Fibroblast of upper back skin (primary cell): ENCODE measurements around the gene ABCC6.
A peak's percentile ranks its signal among the peaks of the same experiment; 100 is the strongest.
"Not testable (repeated sequence)": the region's sequence is repeated elsewhere in the genome, so short reads cannot be mapped to it uniquely, and the experiment has no call there.

Experiments
- DNase-seq: peaks from one replicate; pipeline ENCODE4 v3.0.0-alpha.2; 2013

Gene ABCC6

DNA sequence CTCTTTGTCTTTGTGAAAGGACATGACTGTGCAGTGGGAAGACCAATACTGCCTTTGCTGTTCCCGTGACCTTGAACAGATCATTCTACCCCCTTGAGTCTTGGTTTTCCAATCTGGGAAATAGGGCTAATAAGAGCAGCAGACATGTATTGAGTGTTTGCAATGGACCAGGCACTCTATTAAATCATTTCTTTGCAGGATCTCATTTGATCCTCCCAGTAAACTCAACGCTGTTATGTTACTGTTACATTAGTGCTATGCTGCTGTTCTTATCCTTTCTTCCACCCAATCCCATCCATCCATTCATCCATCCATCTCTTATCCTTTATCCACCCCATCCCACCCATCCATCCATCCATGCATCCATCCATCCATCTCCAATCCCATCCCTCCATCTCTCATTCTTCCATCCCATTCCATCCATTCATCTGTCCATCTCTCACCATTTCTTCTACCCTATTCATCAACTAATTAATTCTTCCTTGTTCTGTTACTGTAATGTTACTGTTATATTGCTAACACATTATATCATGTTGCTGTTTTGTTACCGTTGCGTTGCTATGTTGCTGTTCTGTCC, 65.1 kb downstream of the ABCC6 start:
- no peak for DNase-seq

DNA sequence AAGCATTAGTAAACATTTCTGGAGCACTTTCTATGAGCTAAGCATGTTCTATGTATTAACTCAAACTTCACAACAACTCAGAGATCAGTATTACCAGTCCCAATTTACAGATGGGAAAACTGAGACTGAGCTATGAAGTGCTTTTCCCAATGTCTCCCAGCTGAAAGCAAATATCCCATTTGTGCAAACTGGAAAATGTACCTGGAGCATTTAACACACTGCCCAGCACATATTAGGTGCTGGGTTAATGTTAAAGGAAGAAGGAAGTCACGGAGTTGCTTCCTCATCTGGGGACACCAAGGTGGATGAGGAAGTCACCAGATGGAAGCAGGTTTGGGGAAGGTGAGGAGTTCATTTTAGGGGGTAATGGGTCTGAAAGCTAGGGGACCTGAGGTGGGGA, 66.1 kb downstream of the ABCC6 start:
- DNase-seq: no peak

DNA sequence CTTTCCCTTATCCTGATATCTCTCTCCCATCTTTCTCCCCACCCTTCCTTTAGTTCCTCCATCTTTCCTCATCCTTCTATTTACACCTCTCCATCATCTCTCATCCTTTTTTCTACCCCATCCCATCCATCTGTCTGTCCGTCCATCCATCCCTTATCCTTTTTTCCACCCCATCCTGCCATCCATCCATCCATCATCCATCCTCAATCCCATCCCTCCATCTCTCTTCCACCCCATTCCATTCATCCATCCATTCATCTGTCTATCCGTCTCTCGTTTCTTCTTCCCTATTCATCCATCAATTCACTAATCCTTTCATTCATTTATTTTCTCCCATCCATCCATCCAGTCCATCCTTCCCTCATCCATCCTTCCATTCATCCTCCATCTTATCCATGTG, 68.1 kb downstream of the ABCC6 start:
- DNase-seq: no peak

DNA sequence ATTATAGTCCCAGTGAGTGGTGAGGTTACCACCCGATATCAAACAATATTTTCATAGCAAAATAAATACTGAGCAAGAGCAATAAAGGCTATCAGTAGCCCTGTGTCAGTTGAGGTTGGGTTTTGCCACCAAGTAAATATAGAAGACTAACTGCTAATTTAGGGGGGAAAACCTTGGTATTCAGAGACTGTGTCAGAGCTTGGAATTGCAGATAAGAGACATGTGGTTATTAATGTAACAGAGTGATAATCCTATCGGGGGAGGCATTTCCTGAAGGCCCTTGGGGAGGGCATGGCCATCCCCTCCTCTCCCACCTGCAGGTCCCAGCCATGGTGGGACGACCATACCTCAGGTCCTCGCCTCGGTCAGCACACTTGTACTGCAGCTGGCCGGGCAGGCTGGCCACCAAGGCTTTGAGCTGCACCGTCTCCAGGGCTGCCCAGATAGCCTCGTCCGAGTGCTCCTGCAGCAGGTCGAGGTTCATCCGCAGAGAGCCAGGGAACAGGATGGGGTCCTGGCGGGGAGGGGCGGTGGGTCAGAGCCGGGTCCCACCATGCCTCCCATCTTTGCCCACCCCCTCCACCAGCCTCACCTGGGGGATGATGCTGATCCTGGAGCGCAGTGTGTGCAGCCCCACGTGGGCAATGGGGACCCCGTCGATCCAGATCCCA, 68.9 kb downstream of the ABCC6 start:
- DNase-seq: no peak

DNA sequence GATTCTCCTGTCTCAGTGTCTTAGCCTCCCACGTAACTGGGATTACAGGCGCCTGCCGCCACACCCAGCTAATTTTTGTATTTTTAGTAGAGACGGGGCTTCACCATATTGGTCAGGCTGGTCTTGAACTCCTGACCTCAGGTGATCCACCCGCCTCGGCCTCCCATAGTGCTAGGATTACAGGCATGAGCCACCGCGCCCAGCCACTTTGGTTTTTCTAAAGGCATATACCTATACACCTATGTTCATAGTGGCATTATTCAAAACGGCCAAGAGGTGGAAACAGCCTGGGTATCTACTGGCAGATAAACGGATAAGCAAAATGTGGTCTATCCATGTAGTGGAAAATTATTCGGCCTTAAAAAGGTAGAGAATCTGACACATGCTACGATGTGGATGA, 70.3 kb downstream of the ABCC6 start:
- DNase-seq: not testable (repeated sequence)

DNA sequence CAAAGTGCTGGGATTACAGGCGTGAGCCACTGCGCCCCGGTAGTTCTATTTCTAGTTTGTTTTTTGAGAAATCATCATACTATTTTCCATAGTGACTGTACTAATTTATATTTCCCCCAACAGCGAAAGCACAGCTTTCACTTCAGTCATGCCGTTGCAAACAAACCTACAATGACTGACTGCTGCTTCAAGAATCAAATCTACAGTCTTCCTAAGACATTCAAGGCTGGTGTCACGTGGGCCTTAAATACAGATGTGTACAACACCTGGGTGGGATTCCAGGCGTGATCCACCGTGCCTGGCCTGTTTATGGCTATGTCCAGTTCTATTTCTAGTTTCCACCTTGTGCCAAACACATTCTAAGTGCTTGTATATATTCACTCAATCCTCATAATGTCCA, 72.0 kb downstream of the ABCC6 start:
- no peak for DNase-seq

DNA sequence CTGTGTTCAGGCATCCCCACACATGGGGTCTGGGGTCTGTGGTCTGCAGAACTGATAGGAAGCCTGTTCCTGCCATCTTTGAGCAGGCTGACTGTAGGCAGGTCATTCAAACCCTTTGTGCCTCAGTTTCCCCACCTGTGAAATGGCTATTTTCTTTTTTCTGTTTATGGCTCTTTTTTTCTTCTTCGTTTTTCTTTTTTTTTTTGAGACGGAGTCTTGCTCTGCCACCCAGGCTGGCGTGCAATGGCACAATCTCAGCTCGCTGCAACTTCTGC, 72.5 kb downstream of the ABCC6 start:
- no peak for DNase-seq

DNA sequence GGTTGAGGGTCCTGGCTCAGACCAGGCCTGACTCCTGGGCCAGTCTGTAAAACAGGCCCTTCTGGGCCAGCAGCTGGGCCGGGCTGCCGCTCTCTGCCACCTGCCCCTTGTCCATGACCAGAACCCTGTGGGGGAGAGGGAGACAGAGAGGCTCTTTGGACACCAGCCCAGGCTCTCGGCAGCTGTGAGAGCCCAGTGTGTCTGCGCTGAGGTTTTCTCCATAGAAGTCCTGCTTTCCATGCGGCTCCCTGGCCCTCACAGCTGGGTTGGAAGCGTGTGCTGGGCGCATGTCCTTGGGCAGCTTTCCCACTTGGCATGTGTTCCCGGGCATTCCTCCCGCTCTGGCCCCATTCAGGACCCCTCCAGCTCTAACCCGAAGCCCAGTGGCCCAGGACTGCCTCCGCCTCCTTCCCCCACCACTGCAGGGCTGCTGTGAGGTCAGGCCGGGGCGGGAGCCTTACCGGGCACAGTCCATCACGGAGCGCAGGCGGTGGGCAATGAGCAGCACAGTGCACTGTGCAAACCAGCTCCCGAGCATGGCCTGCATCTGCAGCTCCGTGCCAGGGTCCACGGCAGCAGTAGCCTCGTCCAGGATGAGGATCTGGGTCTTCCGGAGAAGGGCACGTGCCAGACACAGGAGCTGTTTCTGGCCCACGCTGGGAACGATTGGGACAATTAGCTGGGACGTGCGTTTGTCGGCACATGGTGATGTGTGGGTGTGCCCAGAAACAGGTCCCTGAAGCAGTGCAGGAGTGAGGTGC, 73.0 kb downstream of the ABCC6 start:
- peak; percentile 28 for DNase-seq

DNA sequence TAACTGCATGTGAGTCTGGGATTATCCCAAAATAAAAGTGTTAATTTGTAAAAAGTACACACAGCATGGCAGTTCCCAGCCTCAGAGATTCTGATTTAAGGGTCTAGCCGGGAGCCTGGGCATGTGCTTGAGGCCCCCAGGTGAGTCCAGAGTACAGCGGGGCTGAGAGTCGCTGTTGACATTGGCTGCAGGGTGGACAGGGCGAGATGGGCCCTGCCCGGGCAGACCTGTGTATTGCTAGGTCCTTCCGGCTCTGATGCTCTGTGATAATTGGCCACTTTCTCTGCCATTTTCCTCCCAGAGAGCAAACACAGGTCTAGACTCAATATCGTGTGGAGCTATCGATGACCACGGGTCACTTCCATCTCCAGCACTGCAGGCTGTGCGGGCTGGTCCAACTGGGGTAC, 73.6 kb downstream of the ABCC6 start:
- no peak for DNase-seq

DNA sequence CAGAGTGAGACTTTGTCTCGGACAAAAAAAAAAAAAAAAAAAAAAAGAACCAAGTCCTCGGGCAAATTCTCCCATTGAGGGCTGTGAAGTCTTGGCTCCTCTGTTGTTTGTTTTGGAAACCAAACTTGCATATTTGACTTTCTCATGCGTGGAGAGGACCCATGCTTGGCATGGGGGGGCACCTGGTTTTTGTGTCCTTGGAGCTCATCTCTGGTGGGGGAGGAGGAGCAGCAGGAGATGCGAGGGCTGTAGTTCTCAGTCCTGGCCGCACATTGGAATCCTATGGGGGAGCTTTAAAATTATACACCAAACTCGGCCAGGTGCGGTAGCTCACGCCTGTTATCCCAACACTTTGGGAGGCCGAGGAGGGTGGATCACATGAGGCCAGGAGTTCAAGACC, 74.5 kb downstream of the ABCC6 start:
- DNase-seq: no peak

DNA sequence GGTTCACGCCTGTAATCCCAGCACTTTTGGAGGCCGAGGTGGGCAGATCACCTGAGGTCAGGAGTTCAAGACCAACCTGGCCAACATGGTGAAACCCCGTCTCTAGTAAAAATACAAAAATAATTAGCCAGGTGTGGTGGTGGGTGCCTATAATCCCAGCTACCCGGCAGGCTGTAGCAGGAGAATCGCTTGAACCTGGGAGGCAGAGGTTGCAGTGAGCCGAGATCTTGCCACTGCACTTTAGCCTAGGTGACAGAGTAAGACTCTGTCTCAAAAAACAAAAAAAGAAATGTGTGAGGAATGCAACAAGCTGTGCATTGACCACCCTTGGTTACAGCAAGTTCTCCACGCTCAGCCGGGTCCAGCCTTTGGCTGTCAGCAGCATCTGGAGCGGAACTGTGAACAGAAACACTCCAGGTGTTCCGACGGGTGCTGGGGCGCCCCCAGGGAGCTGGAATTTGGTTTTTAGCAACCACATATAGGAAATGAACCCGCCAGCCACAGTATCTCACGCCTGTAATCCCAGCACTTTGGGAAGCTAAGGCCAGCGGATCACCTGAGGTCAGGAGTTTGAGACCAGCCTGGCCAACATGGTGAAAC, 75.2 kb downstream of the ABCC6 start:
- not testable (repeated sequence) for DNase-seq

DNA sequence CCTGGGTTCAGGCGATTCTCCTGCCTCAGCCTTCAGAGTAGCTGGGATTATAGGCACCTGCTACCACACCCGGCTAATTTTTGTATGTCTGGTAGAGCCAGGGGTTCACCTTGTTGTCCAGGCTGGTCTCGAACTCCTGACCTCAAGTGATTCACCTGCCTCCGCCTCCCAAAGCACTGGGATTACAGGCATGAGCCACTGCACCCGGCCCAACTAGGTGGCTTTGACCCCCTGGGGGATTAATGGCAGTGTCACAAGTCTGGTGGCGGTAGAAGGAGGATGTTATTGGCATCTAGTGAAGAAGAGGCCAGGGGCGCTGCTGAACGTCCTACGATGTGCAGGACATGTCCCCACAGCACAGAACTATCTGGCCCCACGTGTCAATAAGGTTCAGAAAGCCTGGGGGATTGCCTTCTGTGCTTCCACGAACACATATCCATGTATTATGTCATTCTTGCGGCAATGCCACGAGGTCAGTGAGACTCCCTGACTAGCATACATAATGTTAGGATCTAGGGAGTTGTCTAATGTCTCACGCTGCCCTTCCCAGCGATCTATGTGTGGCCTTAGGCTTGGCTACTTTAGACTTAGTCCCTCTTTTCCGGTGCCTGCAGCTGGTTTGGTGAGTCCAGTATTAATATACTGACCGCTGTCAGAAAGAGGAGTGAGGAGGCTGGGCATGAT, 75.8 kb downstream of the ABCC6 start:
- no peak for DNase-seq

DNA sequence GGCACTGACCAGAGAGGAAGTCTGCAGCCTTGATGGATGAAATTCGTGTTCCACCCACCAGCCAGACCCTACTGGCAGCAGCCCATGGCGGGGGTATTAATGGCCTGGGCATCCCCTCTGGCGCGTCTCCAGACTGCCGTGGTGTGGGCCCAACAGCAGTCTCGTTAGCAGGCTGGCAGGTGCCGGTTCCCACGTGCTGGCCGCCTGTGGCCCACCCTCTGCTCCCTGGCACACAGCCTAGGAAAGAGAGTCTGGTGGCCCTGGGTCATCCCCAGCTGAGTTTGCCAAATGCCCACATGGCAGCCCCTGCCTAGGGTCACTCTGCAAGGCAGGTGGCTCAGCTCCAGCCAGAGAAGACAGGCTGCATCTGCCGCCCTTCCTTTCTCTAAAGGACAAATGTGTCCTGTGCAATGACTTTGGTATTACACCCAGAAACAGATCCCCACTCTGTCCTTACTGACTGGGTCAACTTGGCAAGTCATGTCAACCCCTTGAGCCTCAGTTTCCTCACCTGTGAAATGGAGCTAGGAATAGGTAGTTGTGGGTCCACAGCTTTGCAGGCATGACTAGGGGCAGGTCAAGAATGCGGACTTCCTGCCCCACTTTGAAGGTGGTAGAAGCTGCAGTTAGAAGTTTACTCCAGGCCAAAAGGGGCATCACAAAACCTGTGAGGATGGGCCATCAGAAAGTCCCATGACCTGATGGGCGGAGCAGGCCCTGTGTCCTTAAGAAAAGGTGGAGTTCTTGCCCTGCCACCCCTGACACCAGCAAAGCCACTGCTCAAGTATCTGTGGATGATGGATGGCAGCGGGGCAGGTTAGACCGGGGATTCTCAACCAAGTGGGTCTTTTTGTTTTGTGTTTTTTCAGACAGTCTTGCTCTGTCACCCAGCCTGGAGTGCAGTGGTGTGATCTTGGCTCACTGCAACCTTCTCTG, 76.6 kb downstream of the ABCC6 start:
- DNase-seq: no peak

DNA sequence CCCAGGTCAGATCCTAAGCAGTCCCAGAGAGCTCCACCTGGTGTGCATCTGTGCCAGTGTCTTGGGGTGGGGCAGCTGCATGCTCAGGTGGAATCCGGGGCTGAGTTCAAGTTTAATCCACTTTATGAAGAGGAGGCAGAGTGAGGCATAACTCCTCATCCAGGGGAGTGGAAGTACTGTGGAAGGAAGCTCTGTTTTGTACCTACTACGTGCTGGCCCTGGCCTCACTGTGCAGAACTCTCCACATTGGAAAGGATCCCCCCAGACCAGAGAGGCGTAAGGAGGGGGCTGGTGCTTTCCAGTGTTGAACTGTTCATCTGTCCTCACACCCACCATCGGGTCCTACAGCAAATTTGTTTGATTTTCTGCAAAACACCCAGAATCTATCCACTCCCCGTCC, 78.0 kb downstream of the ABCC6 start:
- no peak for DNase-seq

DNA sequence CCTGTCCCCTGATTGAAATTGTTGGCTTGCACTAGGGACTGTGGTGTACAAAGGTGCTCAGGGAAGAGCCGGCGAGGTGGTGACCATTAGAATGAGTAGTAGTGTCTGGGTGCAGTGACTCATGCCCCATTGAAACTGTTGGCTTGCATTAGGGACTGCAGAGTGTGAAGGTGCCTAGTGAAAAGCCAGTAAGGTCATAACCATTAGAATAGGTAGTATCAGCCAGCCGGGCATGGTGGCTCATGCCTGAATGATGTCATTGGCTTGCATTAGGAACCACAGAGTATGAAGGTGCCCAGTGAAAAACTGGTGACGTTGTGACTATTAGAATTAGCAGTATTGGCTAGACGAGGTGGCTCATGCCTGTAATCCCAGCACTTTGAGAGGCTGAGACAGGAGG, 78.9 kb downstream of the ABCC6 start:
- no peak for DNase-seq

DNA sequence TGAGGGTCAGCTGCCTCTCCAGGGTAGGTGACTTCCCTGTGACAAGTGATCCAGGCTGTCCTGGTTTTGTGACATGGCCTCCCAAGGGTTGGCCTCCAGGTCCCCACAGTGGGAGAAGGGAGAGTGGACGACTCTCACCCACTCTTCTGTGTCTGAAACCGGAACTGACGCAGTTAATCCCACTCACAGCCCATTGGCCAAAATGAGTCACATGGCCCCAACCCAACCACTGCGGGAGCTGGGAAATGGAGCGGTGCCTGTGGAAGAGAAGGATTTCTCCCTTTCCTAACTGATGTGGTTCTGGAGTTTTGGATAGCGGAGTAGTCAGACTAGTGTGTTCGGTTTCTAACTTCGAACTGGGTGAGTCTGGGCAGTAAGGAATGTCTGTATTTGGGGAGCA, 79.4 kb downstream of the ABCC6 start:
- no peak for DNase-seq

DNA sequence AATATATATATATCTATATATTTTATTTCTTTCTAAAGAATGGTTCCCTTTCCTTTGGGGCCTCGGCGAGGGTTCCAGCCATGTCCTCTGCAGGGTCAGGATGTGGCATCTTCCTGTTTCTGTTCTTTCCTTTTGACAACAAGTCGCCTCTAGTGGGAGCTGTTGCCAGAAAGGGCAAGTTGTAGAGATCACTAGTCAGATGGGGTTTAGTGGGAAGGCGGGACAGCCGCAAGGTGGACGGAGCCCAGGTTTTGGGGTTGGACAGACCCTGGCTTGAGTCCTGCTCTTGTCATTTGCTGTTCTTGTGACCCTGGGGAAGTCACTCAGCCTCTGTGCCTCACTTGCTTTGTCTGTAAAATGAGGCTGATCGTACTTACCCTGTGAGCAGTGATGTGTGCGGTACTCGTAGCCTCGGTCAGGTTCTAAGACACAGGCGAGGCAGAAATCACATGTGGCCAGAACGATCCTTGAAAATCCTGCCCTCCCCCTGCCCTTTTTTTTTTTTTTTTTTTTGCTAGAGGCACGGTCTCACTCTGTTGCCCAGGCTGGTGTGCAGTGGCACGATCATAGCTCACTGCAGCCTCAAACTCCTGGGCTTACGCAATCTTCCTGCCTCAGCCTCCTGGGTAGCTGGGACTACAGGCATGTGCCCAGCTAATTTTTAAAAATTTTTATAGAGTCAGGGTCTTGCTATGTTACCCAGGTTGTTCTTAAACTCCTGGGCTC, 80.1 kb downstream of the ABCC6 start:
- DNase-seq: no peak

DNA sequence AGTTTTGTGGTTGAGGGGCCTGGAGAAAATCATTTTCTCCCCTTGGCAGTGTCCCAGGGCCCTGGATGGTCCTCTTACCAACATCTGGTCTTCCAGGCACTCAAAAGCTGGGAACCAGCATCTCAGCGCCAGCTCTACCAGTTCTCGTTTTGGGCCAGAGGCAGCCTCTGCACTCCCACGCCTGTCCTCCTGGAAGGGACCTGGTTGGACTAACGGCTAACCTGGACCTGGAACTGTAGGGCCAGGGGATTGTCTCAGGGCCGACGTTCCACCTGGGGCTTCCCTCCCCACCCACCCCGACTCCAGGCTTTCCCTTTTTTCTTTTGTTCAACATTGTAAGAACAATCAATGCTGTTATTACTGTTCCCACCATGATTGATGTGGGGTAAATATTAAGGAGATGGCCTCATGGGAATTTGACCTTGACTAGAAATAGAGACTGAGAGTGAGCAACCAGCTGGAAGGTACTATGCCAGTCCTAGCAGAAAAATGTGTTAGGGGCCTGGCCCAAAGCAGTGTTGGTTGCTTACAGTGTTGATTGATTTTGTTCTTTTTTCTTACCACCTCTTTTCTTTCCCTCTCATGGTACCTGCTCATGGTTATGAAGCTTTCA, 81.4 kb downstream of the ABCC6 start:
- DNase-seq: no peak

DNA sequence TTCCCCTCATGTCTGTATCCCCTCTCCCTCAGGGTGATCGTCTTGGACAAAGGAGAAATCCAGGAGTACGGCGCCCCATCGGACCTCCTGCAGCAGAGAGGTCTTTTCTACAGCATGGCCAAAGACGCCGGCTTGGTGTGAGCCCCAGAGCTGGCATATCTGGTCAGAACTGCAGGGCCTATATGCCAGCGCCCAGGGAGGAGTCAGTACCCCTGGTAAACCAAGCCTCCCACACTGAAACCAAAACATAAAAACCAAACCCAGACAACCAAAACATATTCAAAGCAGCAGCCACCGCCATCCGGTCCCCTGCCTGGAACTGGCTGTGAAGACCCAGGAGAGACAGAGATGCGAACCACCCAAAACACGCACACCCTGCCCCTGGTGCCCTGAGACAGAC, 82.2 kb downstream of the ABCC6 start:
- no peak for DNase-seq

DNA sequence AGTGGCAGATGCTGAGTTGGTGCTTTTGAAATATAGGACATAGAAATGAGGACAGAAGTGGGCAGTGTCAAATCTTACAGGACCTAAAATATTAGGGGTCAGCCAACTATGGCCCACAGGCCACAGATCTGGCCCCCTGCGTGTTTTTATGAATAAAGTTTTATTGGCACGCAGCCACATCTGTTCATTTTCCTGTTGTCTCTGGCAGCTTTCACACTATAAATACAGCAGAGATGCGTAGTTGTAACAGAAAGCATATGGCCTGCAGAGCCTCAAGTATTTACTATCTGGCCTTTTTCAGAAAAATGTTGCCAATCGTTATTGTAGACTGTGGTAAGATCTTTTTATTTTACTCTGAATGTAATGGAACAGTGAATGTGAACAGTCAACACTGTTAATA, 82.8 kb downstream of the ABCC6 start:
- DNase-seq: no peak

DNA sequence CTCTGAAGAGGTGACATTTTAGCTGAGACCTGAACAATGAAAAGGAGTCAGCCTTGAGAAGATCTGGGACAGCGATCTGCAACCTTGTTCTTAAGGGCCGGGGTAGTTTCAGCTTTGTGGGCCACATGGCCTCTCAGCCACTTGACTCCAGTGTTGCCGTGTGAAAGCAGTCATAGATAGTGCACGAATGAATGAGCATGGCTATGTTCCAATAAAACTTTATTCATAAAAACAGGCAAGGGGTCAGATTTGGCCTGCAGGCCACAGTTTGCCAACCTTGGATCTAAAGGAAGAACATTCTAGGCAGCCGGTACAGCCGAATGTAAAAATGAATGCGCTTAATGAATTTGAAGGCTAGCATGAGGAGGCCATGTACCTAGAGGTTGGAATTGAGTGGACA, 83.5 kb downstream of the ABCC6 start:
- DNase-seq: no peak
